Fibroblast of lung (primary cell): ENCODE measurements around the gene CELF5. TPM values are rescaled to one million over a fixed set of nuclear protein-coding genes. Genes with fewer than 3 reads are reported as not detected.

ENCODE experiments used
- DNase-seq, 2 donors: peaks; one replicate each; pipeline versions ENCODE4 v3.0.0 to v3.0.0-alpha.2; 2010; ENCODE audit warnings: low read depth in 2 of 2
- H2AFZ ChIP-seq: 2 replicates; pipeline ENCODE4 v1.5.1; 2012; ENCODE audit warnings: low read length, control low read depth, inconsistent platforms
- H3K27ac ChIP-seq: 2 replicates; pipeline ENCODE4 v1.5.1; 2011; ENCODE audit warnings: low read length, control low read depth; ENCODE audit not compliant: insufficient read depth
- H3K27me3 ChIP-seq: 2 replicates; pipeline ENCODE4 v1.5.1; 2011; ENCODE audit warnings: mild to moderate bottlenecking, low read length; ENCODE audit not compliant: control insufficient read depth, insufficient read depth
- H3K36me3 ChIP-seq: 2 replicates; pipeline ENCODE4 v1.5.1; 2011; ENCODE audit warnings: low read length; ENCODE audit not compliant: control insufficient read depth, insufficient read depth
- H3K4me1 ChIP-seq: 2 replicates; pipeline ENCODE4 v1.5.1; 2011; ENCODE audit warnings: low read length; ENCODE audit not compliant: control insufficient read depth, insufficient read depth; ENCODE audit errors: extremely low read depth
- H3K4me2 ChIP-seq: 2 replicates; pipeline ENCODE4 v1.5.1; 2011; ENCODE audit warnings: low read length, control low read depth; ENCODE audit not compliant: insufficient read depth; ENCODE audit errors: extremely low read depth
- H3K4me3 ChIP-seq, 4 experiments: fragments of 200-600 bp in 1 of 4; sonication (generic) in 1 of 4; replicated peaks in 1 of 4; 2 replicates each; pipeline ENCODE4 v1.5.1; 2011 to 2016; ENCODE audit warnings: low read length in 4 of 4, low read depth in 3 of 4, mild to moderate bottlenecking in 3 of 4, control low read depth in 2 of 4, inconsistent platforms in 1 of 4, mixed read lengths in 1 of 4; ENCODE audit not compliant: insufficient read depth in 1 of 4; ENCODE audit errors: control extremely low read depth in 1 of 4
- H3K79me2 ChIP-seq: 2 replicates; pipeline ENCODE4 v1.5.1; 2012; ENCODE audit warnings: mild to moderate bottlenecking, low read length, inconsistent platforms; ENCODE audit not compliant: control insufficient read depth, insufficient read depth
- H3K9ac ChIP-seq: 2 replicates; pipeline ENCODE4 v1.5.1; 2011; ENCODE audit warnings: mild to moderate bottlenecking, low read length, control low read depth; ENCODE audit not compliant: insufficient read depth
- H3K9me3 ChIP-seq: 2 replicates; pipeline ENCODE4 v1.5.1; 2012; ENCODE audit warnings: low read depth, low read length; ENCODE audit not compliant: control insufficient read depth, insufficient read depth
- H4K20me1 ChIP-seq: 2 replicates; pipeline ENCODE4 v1.5.1; 2011; ENCODE audit warnings: low read length; ENCODE audit not compliant: control insufficient read depth, insufficient read depth; ENCODE audit errors: extremely low read depth
- EZH2 ChIP-seq: IDR thresholded peaks from 2 replicates; pipeline ENCODE4 v1.5.1; 2012; ENCODE audit warnings: low read length, control low read depth, mild to moderate bottlenecking; ENCODE audit errors: missing control alignments
- polyA plus RNA-seq, 2 donors: library from polyadenylated mRNA; depleted of rRNA in 1 of 2; stranded (reverse) in 1 of 2; unstranded in 1 of 2; fragments of >200 nt; gene quantifications; 2 replicates each; pipeline ENCODE4 v1.2.1, GENCODE V29; 2011 to 2012; ENCODE audit warnings: missing spikeins in 1 of 2
- total RNA-seq: library from RNA; depleted of rRNA; stranded (reverse); fragments of >200 nt; gene quantifications from 2 replicates; pipeline ENCODE4 v1.2.1, GENCODE V29; 2014
- TF ChIP-seq, protein P1 (sequence below), 2 donors: IDR thresholded peaks in 1 of 2; conservative IDR thresholded peaks in 1 of 2; 1 replicate in 1 of 2; 2 replicates in 1 of 2; pipeline ENCODE4 v1.5.1; 2011 to 2012; ENCODE audit warnings: low read length in 2 of 2, control low read depth in 1 of 2, inconsistent platforms in 1 of 2, low read depth in 1 of 2, mild to moderate bottlenecking in 1 of 2

Gene CELF5
- total and polyA plus RNA-seq, 2 donors (not counting 1 experiment from before 2014, with no cell fraction given), result under 0.01 TPM; not detected in 1

DNA sequence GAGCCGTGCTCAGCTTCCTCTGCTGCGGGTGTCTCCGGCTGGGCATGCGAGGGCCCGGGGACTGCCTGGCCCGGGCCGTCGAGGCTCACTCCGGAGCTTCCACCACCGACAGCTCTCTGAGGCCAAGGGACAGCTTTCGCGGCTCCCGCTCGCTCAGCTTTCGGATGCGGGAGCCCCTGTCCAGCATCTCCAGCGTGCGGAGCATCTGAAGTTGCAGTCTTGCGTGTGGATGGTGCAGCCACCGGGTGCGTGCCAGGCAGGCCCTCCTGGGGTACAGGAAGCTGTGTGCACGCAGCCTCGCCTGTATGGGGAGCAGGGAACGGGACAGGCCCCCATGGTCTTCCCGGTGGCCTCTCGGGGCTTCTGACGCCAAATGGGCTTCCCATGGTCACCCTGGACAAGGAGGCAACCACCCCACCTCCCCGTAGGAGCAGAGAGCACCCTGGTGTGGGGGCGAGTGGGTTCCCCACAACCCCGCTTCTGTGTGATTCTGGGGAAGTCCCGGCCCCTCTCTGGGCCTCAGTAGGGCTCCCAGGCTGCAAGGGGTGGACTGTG lies 44.6 kb upstream of the CELF5 start:
- no peak overlapping the region for H3K4me2 ChIP-seq
- no peaks in the 10 kb centered on the region for H3K79me2 ChIP-seq
- H2AFZ ChIP-seq, result no peak overlapping the region
- H3K9ac ChIP-seq, result no peak overlapping the region
- DNase-seq, result no peak
- no peak for TF ChIP-seq EZH2
- TF ChIP-seq, protein P1, sequence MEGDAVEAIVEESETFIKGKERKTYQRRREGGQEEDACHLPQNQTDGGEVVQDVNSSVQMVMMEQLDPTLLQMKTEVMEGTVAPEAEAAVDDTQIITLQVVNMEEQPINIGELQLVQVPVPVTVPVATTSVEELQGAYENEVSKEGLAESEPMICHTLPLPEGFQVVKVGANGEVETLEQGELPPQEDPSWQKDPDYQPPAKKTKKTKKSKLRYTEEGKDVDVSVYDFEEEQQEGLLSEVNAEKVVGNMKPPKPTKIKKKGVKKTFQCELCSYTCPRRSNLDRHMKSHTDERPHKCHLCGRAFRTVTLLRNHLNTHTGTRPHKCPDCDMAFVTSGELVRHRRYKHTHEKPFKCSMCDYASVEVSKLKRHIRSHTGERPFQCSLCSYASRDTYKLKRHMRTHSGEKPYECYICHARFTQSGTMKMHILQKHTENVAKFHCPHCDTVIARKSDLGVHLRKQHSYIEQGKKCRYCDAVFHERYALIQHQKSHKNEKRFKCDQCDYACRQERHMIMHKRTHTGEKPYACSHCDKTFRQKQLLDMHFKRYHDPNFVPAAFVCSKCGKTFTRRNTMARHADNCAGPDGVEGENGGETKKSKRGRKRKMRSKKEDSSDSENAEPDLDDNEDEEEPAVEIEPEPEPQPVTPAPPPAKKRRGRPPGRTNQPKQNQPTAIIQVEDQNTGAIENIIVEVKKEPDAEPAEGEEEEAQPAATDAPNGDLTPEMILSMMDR (conservative IDR thresholded peaks at IDR 0.05 in 1 of 2, IDR thresholded peaks at IDR 0.05 in 1 of 2; ENCODE audit: low read depth in 1 of 2, low read length in 2 of 2), result no peak
- H3K4me1 ChIP-seq, result peaks cover 11% of the 10 kb centered on the region
- H3K27ac ChIP-seq, result no peak overlapping the region
- H4K20me1 ChIP-seq, result no peaks in the 10 kb centered on the region
- H3K36me3 ChIP-seq, result no peaks in the 10 kb centered on the region
- H3K4me3 ChIP-seq, result no peak overlapping the region
- no peaks in the 10 kb centered on the region for H3K9me3 ChIP-seq
- no peaks in the 10 kb centered on the region for H3K27me3 ChIP-seq

DNA sequence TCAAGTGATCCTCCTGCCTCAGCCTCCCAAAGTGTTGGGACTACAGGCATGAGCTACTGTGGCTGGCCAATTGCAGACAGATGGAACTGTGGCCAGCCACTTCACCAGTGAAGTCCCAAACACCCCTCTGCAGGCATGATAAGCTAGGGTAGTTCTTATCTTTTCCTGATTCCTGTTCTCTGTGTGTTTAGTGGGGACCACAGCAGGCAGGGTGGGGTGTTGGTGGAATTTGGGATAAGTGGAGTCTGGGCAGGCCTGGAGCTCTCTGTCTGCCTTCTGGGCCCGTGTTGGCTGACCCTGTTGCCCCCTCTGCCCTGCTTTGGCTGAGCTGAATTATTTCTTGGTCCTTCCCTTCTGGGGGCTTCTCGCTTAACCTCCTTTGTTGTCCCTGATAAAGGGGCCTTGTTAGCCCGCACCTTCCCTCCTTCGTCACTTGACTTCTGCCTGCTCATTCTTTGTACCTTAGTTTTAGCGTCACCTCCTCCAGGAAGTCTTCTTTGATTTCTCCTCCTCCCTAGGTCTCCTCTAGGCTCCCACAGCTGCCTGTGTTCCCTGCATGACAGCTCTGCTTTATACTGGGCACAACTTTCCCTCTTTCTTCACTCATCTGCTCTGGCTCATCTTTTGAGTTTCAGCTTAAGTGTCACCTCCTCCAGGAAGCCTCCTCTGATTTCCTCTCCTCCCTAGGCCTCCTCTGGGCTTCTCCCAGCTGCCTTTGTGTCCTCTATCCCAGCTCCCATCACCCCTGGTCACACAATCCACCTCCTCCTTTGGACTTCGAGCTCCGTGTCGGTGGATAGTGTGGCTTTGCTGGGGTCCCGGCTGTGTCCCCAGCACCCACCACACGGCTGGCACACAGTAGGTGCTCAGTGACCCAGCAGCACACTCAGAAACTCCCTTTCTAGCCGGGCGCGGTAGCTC lies 40.5 kb upstream of the CELF5 start:
- no peak overlapping the region for H3K9ac ChIP-seq
- H3K79me2 ChIP-seq, result peaks cover 31% of the 10 kb centered on the region
- H3K36me3 ChIP-seq, result peaks cover 1% of the 10 kb centered on the region
- TF ChIP-seq EZH2, result no peak
- TF ChIP-seq, protein P1 (conservative IDR thresholded peaks at IDR 0.05 in 1 of 2, IDR thresholded peaks at IDR 0.05 in 1 of 2; ENCODE audit: low read depth in 1 of 2, low read length in 2 of 2), result no peak
- no peaks in the 10 kb centered on the region for H4K20me1 ChIP-seq
- no peak for DNase-seq
- H3K4me1 ChIP-seq, result peaks cover 9% of the 10 kb centered on the region
- H3K4me2 ChIP-seq, result no peak overlapping the region
- H2AFZ ChIP-seq, result no peak overlapping the region
- no peak overlapping the region for H3K4me3 ChIP-seq
- H3K27me3 ChIP-seq, result no peaks in the 10 kb centered on the region
- no peaks in the 10 kb centered on the region for H3K9me3 ChIP-seq
- no peak overlapping the region for H3K27ac ChIP-seq

DNA sequence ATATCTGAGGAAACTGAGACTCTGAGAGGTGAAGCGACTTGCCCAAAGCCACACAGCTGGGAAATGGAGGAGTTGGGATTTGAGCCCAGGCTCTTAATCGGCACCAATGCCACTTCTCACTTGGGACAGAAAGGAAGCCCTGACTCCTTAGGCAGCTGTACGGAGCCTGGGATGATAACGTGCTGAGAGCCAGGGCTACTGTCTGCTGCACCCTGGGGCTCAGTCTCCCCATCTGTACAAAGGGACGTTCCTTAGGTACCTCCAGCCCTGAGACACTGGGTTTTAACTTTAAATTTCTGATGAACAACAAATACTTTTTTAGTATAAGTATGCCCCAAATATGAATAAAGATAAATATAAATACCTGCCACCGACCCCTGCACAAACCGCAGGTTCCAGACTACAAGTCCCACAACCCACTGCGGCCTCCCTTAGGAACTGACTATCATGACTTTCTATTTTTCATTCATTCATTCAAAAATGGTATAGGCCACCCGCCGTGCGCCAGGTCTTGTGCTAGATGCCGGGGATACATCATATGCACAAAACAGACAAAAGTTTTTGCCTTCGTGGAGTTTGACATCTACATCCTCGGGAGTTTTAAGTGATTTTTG lies 39.5 kb upstream of the CELF5 start:
- H3K36me3 ChIP-seq, result peaks cover 6% of the 10 kb centered on the region
- no peaks in the 10 kb centered on the region for H4K20me1 ChIP-seq
- H3K9me3 ChIP-seq, result no peaks in the 10 kb centered on the region
- peaks cover 41% of the 10 kb centered on the region for H3K79me2 ChIP-seq
- peak overlapping the region; percentile 71 for H3K27ac ChIP-seq
- no peak overlapping the region for H3K9ac ChIP-seq
- peaks cover 9% of the 10 kb centered on the region for H3K4me1 ChIP-seq
- H3K4me2 ChIP-seq, result peak overlapping the region; percentile 80
- DNase-seq, result no peak
- H3K27me3 ChIP-seq, result no peaks in the 10 kb centered on the region
- H2AFZ ChIP-seq, result peak overlapping the region; percentile 90
- H3K4me3 ChIP-seq, result peak overlapping the region; percentile 84 to 91 (median 85)
- no peak for TF ChIP-seq EZH2
- TF ChIP-seq, protein P1 (conservative IDR thresholded peaks at IDR 0.05 in 1 of 2, IDR thresholded peaks at IDR 0.05 in 1 of 2; ENCODE audit: low read depth in 1 of 2, low read length in 2 of 2), result no peak
